Measurements from ENCODE around the gene ADAM12.

GRCh38 chr10:126240483-126240882 is 147.8 kb downstream of the ADAM12 start:
- TF ChIP-seq POLR3G (IDR thresholded peaks at IDR 0.05; ENCODE audit: extremely low read depth, insufficient read length, insufficient replicate concordance) (no peak), NEUROD1 (IDR thresholded peaks at IDR 0.05; ENCODE audit: borderline replicate concordance, low read depth, low read length, partially characterized antibody) (no peak), MEF2A (IDR thresholded peaks at IDR 0.05; ENCODE audit: control insufficient read depth, low read depth, low read length) (no peak), ZNF77 (CRISPR knock-in tag; IDR thresholded peaks at IDR 0.05) (no peak), CTCF (IDR thresholded peaks at IDR 0.05 in 2 of 3, conservative IDR thresholded peaks at IDR 0.05 in 1 of 3; ENCODE audit: insufficient read depth in 2 of 3, low read depth in 1 of 3, low read length in 3 of 3) (no peak), SNRNP70 (optimal IDR thresholded peaks at IDR 0.05; ENCODE audit: low read depth, low read length) (no peak), POLR2A (conservative IDR thresholded peaks at IDR 0.05) (no peak), NRF1 (conservative IDR thresholded peaks at IDR 0.05 in 1 of 2, IDR thresholded peaks at IDR 0.05 in 1 of 2) (no peak)

Measured in K562 (cell line).